HCT116 (cell line): ENCODE measurements around the gene TRIM16. TPM values are rescaled to one million over a fixed set of nuclear protein-coding genes. Genes with fewer than 3 reads are reported as not detected.

Experiments used
- ATAC-seq: fragments of 200-7000 bp; cut with Tn5 transposase; 2 replicates; pipeline ENCODE4 v1.9.1; 2020; ENCODE audit warnings: mild to moderate bottlenecking, moderate library complexity
- BruUV-seq: library from RNA; stranded (reverse); fragments of 400-500 nt; replicated peaks from 2 replicates; lab custom pipeline; 2021; lab: Mats Ljungman, UMichigan
- CTCF ChIA-PET: fragments of 300-600 bp; sonication (Branson Sonifier 250); formaldehyde crosslinking; loops from one replicate; lab custom pipeline; 2021; ENCODE audit warnings: antibody characterized with exemption; lab: Charles Lee
- POLR2A ChIA-PET: fragments of 300-600, 350-600 bp; sonication (Branson Sonifier 250); formaldehyde crosslinking; loops from one replicate; lab custom pipeline; 2021; ENCODE audit warnings: antibody characterized with exemption; lab: Charles Lee
- RAD21 ChIA-PET, 2 experiments: fragments of 300-600 bp; sonication (Branson Sonifier 250); formaldehyde crosslinking; loops; one replicate each; lab custom pipeline; 2023; ENCODE audit warnings: low total read pairs in 2 of 2; ENCODE audit not compliant: uncharacterized antibody in 2 of 2, unreplicated experiment in 2 of 2, low non-redundant PET in 1 of 2; lab: Charles Lee
- DNase-seq: peaks from one replicate; pipeline ENCODE4 v3.0.0-alpha.2; 2010; ENCODE audit warnings: low read depth, low spot score
- H2AFZ ChIP-seq: fragments of 200-600 bp; shearing (Covaris generic), sonication (generic); 2 replicates; pipeline ENCODE4 v1.6.1; 2017; ENCODE audit warnings: low read depth, mixed run types, mixed read lengths, antibody characterized with exemption, low read length; ENCODE audit not compliant: poor library complexity, severe bottlenecking
- H3K27ac ChIP-seq: 2 replicates; pipeline ENCODE4 v1.5.1; 2012; ENCODE audit warnings: low read depth, low read length
- H3K27me3 ChIP-seq: fragments of 200-600 bp; sonication (generic); 2 replicates; pipeline ENCODE4 v1.6.1; 2016; ENCODE audit warnings: mixed run types, low read length, mixed read lengths; ENCODE audit not compliant: insufficient read depth
- H3K36me3 ChIP-seq, 2 experiments: fragments of 200-500 bp in 1 of 2; fragments of 200-600 bp in 1 of 2; sonication (Bioruptor generic) in 1 of 2; sonication (generic) in 1 of 2; 2 replicates each; pipeline versions ENCODE4 v1.5.1 to v1.6.1; 2014 to 2016; ENCODE audit warnings: low read length in 2 of 2, inconsistent platforms in 1 of 2, mixed read lengths in 1 of 2, mixed run types in 1 of 2; ENCODE audit not compliant: insufficient read depth in 2 of 2, control insufficient read depth in 1 of 2
- H3K4me1 ChIP-seq, 2 experiments: fragments of 200-600 bp in 1 of 2; sonication (generic) in 1 of 2; 2 replicates each; pipeline versions ENCODE4 v1.5.1 to v1.6.1; 2012 to 2017; ENCODE audit warnings: low read length in 2 of 2, inconsistent platforms in 1 of 2, mild to moderate bottlenecking in 1 of 2, mixed read lengths in 1 of 2, mixed run types in 1 of 2, moderate library complexity in 1 of 2; ENCODE audit not compliant: insufficient read depth in 2 of 2, control insufficient read depth in 1 of 2
- H3K4me2 ChIP-seq: fragments of 200-600 bp; sonication (generic); 2 replicates; pipeline ENCODE4 v1.6.1; 2017; ENCODE audit warnings: mixed run types, low read length, mixed read lengths
- H3K4me3 ChIP-seq, 2 experiments: fragments of 200-600 bp in 1 of 2; sonication (generic) in 1 of 2; replicated peaks in 1 of 2; 2 replicates each; pipeline ENCODE4 v1.5.1; 2011 to 2016; ENCODE audit warnings: low read length in 2 of 2, control low read depth in 1 of 2, low read depth in 1 of 2, mild to moderate bottlenecking in 1 of 2, mixed read lengths in 1 of 2, mixed run types in 1 of 2
- H3K79me2 ChIP-seq: fragments of 200-600 bp; sonication (generic); 2 replicates; pipeline ENCODE4 v1.6.1; 2017; ENCODE audit warnings: mild to moderate bottlenecking, mixed run types, low read length, moderate library complexity, mixed read lengths; ENCODE audit not compliant: insufficient read depth
- H3K9ac ChIP-seq: fragments of 200-600 bp; sonication (generic); 2 replicates; pipeline ENCODE4 v1.6.1; 2016; ENCODE audit warnings: low read length, mixed read lengths
- H3K9me2 ChIP-seq: fragments of 200-600 bp; sonication (generic), shearing (Covaris generic); 2 replicates; pipeline ENCODE4 v1.6.1; 2017; ENCODE audit warnings: mixed run types, mild to moderate bottlenecking, moderate library complexity; ENCODE audit not compliant: insufficient read depth
- H3K9me3 ChIP-seq, 2 experiments: fragments of 200-500 bp in 1 of 2; fragments of 200-600 bp in 1 of 2; sonication (Bioruptor generic) in 1 of 2; sonication (generic) in 1 of 2; 2 replicates each; pipeline ENCODE4 v1.6.1; 2014 to 2017; ENCODE audit warnings: low read length in 2 of 2, mixed read lengths in 2 of 2, inconsistent platforms in 1 of 2, low read depth in 1 of 2, mild to moderate bottlenecking in 1 of 2, mixed run types in 1 of 2, moderate library complexity in 1 of 2; ENCODE audit not compliant: control insufficient read depth in 1 of 2, insufficient read depth in 1 of 2
- H4K20me1 ChIP-seq: fragments of 200-600 bp; sonication (generic), shearing (Covaris generic); 2 replicates; pipeline ENCODE4 v1.6.1; 2017; ENCODE audit warnings: mixed run types, mild to moderate bottlenecking, moderate library complexity; ENCODE audit not compliant: insufficient read depth
- CEBPB ChIP-seq: IDR thresholded peaks from 2 replicates; pipeline ENCODE4 v1.6.1; 2012; ENCODE audit warnings: low read depth
- EGR1 ChIP-seq: IDR thresholded peaks from 2 replicates; pipeline ENCODE4 v1.6.1; 2012; ENCODE audit warnings: low read depth
- ELF1 ChIP-seq: IDR thresholded peaks from 2 replicates; pipeline ENCODE4 v1.6.1; 2012; ENCODE audit warnings: low read depth, borderline replicate concordance
- EZH2phosphoT487 ChIP-seq: fragments of 200-600 bp; IDR thresholded peaks from 2 replicates; pipeline ENCODE4 v1.6.1; 2018; ENCODE audit warnings: antibody characterized with exemption, borderline replicate concordance
- FOSL1 ChIP-seq: IDR thresholded peaks from 2 replicates; pipeline ENCODE4 v1.6.1; 2012; ENCODE audit warnings: low read depth
- JUND ChIP-seq: IDR thresholded peaks from 2 replicates; pipeline ENCODE4 v1.6.1; 2012
- POLR2AphosphoS5 ChIP-seq: IDR thresholded peaks from 2 replicates; pipeline ENCODE4 v1.6.1; 2011; ENCODE audit warnings: mild to moderate bottlenecking, low read depth, low read length, moderate library complexity
- RAD21 ChIP-seq: IDR thresholded peaks from 2 replicates; pipeline ENCODE4 v1.6.1; 2012; ENCODE audit warnings: low read depth, mild to moderate bottlenecking
- SIN3A ChIP-seq: IDR thresholded peaks from 2 replicates; pipeline ENCODE4 v1.6.1; 2012; ENCODE audit warnings: low read depth
- SP1 ChIP-seq: IDR thresholded peaks from 2 replicates; pipeline ENCODE4 v1.6.1; 2012; ENCODE audit warnings: low read depth
- TCF7L2 ChIP-seq: IDR thresholded peaks from 2 replicates; pipeline ENCODE4 v1.7.0; 2011; ENCODE audit warnings: borderline replicate concordance, inconsistent platforms; ENCODE audit not compliant: insufficient read depth, insufficient read length; ENCODE audit errors: extremely low read depth
- YY1 ChIP-seq: IDR thresholded peaks from 2 replicates; pipeline ENCODE4 v1.6.1; 2011; ENCODE audit warnings: low read length, low read depth, moderate library complexity, mild to moderate bottlenecking; ENCODE audit not compliant: insufficient replicate concordance; ENCODE audit errors: extremely low read depth
- ZFX ChIP-seq: fragments of 450-650 bp; IDR thresholded peaks from 2 replicates; pipeline ENCODE4 v1.6.1; 2017
- ZNF274 ChIP-seq: fragments of 200-500 bp; sonication (Bioruptor generic); IDR thresholded peaks from 2 replicates; pipeline ENCODE4 v1.6.1; 2014; ENCODE audit warnings: mild to moderate bottlenecking, low read depth, low read length, inconsistent platforms
- intact Hi-C: fragments of 100-400 bp; cut with micrococcal nuclease; formaldehyde crosslinking; loops from 2 replicates; pipeline ENCODE4 v1.10.0; 2022
- total RNA-seq: library from RNA; stranded (reverse); gene quantifications from one replicate; pipeline ENCODE4 v1.2.1, GENCODE V29; 2021; ENCODE audit not compliant: unreplicated experiment
- TF ChIP-seq, protein P1 (sequence below): IDR thresholded peaks from 2 replicates; pipeline ENCODE4 v1.6.1; 2012; ENCODE audit warnings: low read depth
- TF ChIP-seq, protein P2 (sequence below), 3 experiments: fragments of 200-600 bp in 1 of 3; sonication (generic) in 1 of 3; IDR thresholded peaks in 2 of 3; conservative IDR thresholded peaks in 1 of 3; 2 replicates each; pipeline ENCODE4 v1.5.1; 2012 to 2017; ENCODE audit warnings: low read depth in 2 of 3, low read length in 2 of 3, antibody characterized with exemption in 1 of 3, borderline replicate concordance in 1 of 3, control low read depth in 1 of 3, mild to moderate bottlenecking in 1 of 3, mixed read lengths in 1 of 3, mixed run types in 1 of 3, moderate library complexity in 1 of 3; ENCODE audit not compliant: insufficient read depth in 1 of 3
- TF ChIP-seq, protein P3 (sequence below): IDR thresholded peaks from 2 replicates; pipeline ENCODE4 v1.6.1; 2011; ENCODE audit warnings: mild to moderate bottlenecking, low read length, moderate library complexity; ENCODE audit not compliant: insufficient replicate concordance; ENCODE audit errors: extremely low read depth

TRIM16 gene
- total RNA-seq, 1 experiment from 2014 or later, result 33.8 TPM

- TF ChIP-seq FOSL1, result peak; percentile 35; the same call in 1 of the 2 replicates
- TF ChIP-seq EZH2phosphoT487, result no peak
- TF ChIP-seq EGR1, result no peak
- TF ChIP-seq JUND, result 0 out of 2 replicates have a peak, but pooled peaks have one; percentile 31
Measured at GRCh38 chr17:15659663-15660062, 24.4 kb downstream of the TRIM16 start (continued).

DNA sequence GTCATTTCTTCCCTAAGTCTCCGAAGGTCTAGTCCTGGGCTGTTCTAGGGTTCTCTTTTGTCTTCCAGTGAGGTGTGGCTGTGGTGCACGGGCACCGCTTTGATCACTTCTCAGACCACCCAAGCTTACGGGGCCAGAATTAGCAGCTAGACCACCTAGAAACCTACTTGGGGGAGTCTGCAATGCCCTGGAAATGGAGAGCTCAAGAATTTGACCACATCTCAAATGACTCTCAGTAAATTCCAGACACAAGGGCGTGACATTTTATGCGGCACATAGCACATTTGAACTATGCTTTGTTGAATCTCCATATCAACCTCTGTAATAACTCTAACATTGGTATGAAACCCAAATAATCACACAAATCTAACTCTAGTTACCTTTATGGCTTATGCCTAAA is 24.9 kb downstream of the TRIM16 start:
- intact Hi-C loops, result no loop called here
- TF ChIP-seq, protein P1, sequence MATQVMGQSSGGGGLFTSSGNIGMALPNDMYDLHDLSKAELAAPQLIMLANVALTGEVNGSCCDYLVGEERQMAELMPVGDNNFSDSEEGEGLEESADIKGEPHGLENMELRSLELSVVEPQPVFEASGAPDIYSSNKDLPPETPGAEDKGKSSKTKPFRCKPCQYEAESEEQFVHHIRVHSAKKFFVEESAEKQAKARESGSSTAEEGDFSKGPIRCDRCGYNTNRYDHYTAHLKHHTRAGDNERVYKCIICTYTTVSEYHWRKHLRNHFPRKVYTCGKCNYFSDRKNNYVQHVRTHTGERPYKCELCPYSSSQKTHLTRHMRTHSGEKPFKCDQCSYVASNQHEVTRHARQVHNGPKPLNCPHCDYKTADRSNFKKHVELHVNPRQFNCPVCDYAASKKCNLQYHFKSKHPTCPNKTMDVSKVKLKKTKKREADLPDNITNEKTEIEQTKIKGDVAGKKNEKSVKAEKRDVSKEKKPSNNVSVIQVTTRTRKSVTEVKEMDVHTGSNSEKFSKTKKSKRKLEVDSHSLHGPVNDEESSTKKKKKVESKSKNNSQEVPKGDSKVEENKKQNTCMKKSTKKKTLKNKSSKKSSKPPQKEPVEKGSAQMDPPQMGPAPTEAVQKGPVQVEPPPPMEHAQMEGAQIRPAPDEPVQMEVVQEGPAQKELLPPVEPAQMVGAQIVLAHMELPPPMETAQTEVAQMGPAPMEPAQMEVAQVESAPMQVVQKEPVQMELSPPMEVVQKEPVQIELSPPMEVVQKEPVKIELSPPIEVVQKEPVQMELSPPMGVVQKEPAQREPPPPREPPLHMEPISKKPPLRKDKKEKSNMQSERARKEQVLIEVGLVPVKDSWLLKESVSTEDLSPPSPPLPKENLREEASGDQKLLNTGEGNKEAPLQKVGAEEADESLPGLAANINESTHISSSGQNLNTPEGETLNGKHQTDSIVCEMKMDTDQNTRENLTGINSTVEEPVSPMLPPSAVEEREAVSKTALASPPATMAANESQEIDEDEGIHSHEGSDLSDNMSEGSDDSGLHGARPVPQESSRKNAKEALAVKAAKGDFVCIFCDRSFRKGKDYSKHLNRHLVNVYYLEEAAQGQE, result no peak
- TF ChIP-seq TCF7L2 (no peak), SIN3A (no peak), FOSL1 (no peak), JUND (no peak), EZH2phosphoT487 (no peak), CEBPB (no peak), ZFX (no peak), SP1 (no peak), POLR2AphosphoS5 (no peak), EGR1 (no peak), RAD21 (no peak), YY1 (no peak), ZNF274 (no peak), ELF1 (no peak)
- TF ChIP-seq, protein P2, sequence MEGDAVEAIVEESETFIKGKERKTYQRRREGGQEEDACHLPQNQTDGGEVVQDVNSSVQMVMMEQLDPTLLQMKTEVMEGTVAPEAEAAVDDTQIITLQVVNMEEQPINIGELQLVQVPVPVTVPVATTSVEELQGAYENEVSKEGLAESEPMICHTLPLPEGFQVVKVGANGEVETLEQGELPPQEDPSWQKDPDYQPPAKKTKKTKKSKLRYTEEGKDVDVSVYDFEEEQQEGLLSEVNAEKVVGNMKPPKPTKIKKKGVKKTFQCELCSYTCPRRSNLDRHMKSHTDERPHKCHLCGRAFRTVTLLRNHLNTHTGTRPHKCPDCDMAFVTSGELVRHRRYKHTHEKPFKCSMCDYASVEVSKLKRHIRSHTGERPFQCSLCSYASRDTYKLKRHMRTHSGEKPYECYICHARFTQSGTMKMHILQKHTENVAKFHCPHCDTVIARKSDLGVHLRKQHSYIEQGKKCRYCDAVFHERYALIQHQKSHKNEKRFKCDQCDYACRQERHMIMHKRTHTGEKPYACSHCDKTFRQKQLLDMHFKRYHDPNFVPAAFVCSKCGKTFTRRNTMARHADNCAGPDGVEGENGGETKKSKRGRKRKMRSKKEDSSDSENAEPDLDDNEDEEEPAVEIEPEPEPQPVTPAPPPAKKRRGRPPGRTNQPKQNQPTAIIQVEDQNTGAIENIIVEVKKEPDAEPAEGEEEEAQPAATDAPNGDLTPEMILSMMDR (IDR thresholded peaks at IDR 0.05 in 2 of 3, conservative IDR thresholded peaks at IDR 0.05 in 1 of 3; ENCODE audit: borderline replicate concordance in 1 of 3, insufficient read depth in 1 of 3, low read depth in 2 of 3, low read length in 2 of 3), result no peak
- TF ChIP-seq, protein P3, sequence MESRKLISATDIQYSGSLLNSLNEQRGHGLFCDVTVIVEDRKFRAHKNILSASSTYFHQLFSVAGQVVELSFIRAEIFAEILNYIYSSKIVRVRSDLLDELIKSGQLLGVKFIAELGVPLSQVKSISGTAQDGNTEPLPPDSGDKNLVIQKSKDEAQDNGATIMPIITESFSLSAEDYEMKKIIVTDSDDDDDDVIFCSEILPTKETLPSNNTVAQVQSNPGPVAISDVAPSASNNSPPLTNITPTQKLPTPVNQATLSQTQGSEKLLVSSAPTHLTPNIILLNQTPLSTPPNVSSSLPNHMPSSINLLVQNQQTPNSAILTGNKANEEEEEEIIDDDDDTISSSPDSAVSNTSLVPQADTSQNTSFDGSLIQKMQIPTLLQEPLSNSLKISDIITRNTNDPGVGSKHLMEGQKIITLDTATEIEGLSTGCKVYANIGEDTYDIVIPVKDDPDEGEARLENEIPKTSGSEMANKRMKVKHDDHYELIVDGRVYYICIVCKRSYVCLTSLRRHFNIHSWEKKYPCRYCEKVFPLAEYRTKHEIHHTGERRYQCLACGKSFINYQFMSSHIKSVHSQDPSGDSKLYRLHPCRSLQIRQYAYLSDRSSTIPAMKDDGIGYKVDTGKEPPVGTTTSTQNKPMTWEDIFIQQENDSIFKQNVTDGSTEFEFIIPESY, result no peak
- Histone ChIP-seq H4K20me1 (no peaks in the 10 kb centered on the region), H3K4me2 (peak overlapping the region; percentile 64), H3K27ac (peak overlapping the region; percentile 89; the same call in 1 of the 2 replicates), H3K9ac (peak overlapping the region; percentile 42), H2AFZ (no peak overlapping the region), H3K4me1 (peaks cover 56 to 82% of the 10 kb centered on the region in 2 experiments), H3K4me3 (0 out of 4 replicates have a peak overlapping the region, but pooled peaks of 1 of the 2 experiments have one; percentile 1), H3K9me2 (no peaks in the 10 kb centered on the region), H3K79me2 (no peaks in the 10 kb centered on the region), H3K27me3 (no peaks in the 10 kb centered on the region), H3K36me3 (peaks cover 2 to 7% of the 10 kb centered on the region in 2 experiments; a peak in 2 of 4 replicates), H3K9me3 (no peaks in the 10 kb centered on the region)
- no TSS peak for BruUV-seq
- CTCF ChIA-PET, result no interaction called here
- ATAC-seq, result peak; percentile 24
- POLR2A ChIA-PET, result no interaction called here
- no peak for DNase-seq
- RAD21 ChIA-PET, result no interaction called here
